GM12878 (cell line): ENCODE measurements around the gene MFN1. TPM values are rescaled to one million over a fixed set of nuclear protein-coding genes. Genes with fewer than 3 reads are reported as not detected.

Experiments used
- ATF3 ChIP-seq: IDR thresholded peaks from 2 replicates; pipeline ENCODE4 v1.6.1; 2011; ENCODE audit warnings: low read depth, mild to moderate bottlenecking, low read length, moderate library complexity, borderline replicate concordance; ENCODE audit errors: extremely low read depth
- CHD4 ChIP-seq: fragments of 200-600 bp; sonication (generic); IDR thresholded peaks from 2 replicates; pipeline ENCODE4 v1.6.1; 2016; ENCODE audit warnings: mild to moderate bottlenecking
- CREB1 ChIP-seq: IDR thresholded peaks from 2 replicates; pipeline ENCODE4 v1.6.1; 2012; ENCODE audit warnings: low read depth, mild to moderate bottlenecking, inconsistent platforms
- E4F1 ChIP-seq: fragments of 450-650 bp; IDR thresholded peaks from 2 replicates; pipeline ENCODE4 v1.6.1; 2018; ENCODE audit warnings: borderline replicate concordance, mild to moderate bottlenecking; ENCODE audit not compliant: partially characterized antibody
- EP300 ChIP-seq, 2 experiments: fragments of 150-350 bp in 1 of 2; IDR thresholded peaks; 2 replicates each; pipeline ENCODE4 v1.6.1; 2011 to 2012; ENCODE audit warnings: low read depth in 2 of 2, low read length in 2 of 2, borderline replicate concordance in 1 of 2, improper control_type of control experiment in 1 of 2, inconsistent platforms in 1 of 2; ENCODE audit not compliant: control insufficient read depth in 1 of 2
- FOXK2 ChIP-seq: fragments of 450-650 bp; IDR thresholded peaks from 2 replicates; pipeline ENCODE4 v1.6.1; 2017; ENCODE audit warnings: mild to moderate bottlenecking, moderate library complexity
- IRF4 ChIP-seq: IDR thresholded peaks from 2 replicates; pipeline ENCODE4 v1.6.1; 2011; ENCODE audit warnings: low read depth, low read length
- KAT2A ChIP-seq: conservative IDR thresholded peaks from 2 replicates; pipeline ENCODE4 v1.6.1; 2011; ENCODE audit warnings: low read depth, low read length; ENCODE audit not compliant: control insufficient read depth
- LARP7 ChIP-seq: fragments of 450-650 bp; IDR thresholded peaks from 2 replicates; pipeline ENCODE4 v1.6.1; 2017; ENCODE audit warnings: mild to moderate bottlenecking
- MAX ChIP-seq: IDR thresholded peaks from 2 replicates; pipeline ENCODE4 v1.6.1; 2012; ENCODE audit warnings: low read depth, low read length, improper control_type of control experiment
- MXI1 ChIP-seq: fragments of 150-350 bp; IDR thresholded peaks from 2 replicates; pipeline ENCODE4 v1.6.1; 2011; ENCODE audit warnings: low read depth, mild to moderate bottlenecking, inconsistent platforms, low read length, improper control_type of control experiment
- NKRF ChIP-seq: fragments of 450-650 bp; conservative IDR thresholded peaks from 2 replicates; pipeline ENCODE4 v1.6.1; 2017; ENCODE audit warnings: mild to moderate bottlenecking, moderate library complexity
- NR2F1 ChIP-seq: fragments of 450-650 bp; conservative IDR thresholded peaks from 2 replicates; pipeline ENCODE4 v1.6.1; 2017; ENCODE audit warnings: mild to moderate bottlenecking
- NRF1 ChIP-seq: conservative IDR thresholded peaks from 2 replicates; pipeline ENCODE4 v1.6.1; 2011; ENCODE audit warnings: mild to moderate bottlenecking, low read depth, low read length, improper control_type of control experiment
- PBX3 ChIP-seq: IDR thresholded peaks from 2 replicates; pipeline ENCODE4 v1.6.1; 2011; ENCODE audit warnings: mild to moderate bottlenecking, low read depth, low read length, moderate library complexity; ENCODE audit not compliant: insufficient replicate concordance
- RELA ChIP-seq: fragments of 450-650 bp; IDR thresholded peaks from 2 replicates; pipeline ENCODE4 v1.8.0; 2014; ENCODE audit warnings: borderline replicate concordance; ENCODE audit not compliant: partially characterized antibody
- SIN3A ChIP-seq: IDR thresholded peaks from 2 replicates; pipeline ENCODE4 v1.6.1; 2012; ENCODE audit warnings: low read depth, low read length, improper control_type of control experiment
- SREBF1 ChIP-seq: IDR thresholded peaks from 2 replicates; pipeline ENCODE4 v1.6.1; 2012; ENCODE audit warnings: mild to moderate bottlenecking, low read length
- TAF1 ChIP-seq: IDR thresholded peaks from 2 replicates; pipeline ENCODE4 v1.6.1; 2011; ENCODE audit warnings: mild to moderate bottlenecking, low read depth, low read length, borderline replicate concordance
- TBL1XR1 ChIP-seq: IDR thresholded peaks from 2 replicates; pipeline ENCODE4 v1.6.1; 2012; ENCODE audit warnings: low read depth, low read length, improper control_type of control experiment
- USF1 ChIP-seq: IDR thresholded peaks from 2 replicates; pipeline ENCODE4 v1.6.1; 2011; ENCODE audit warnings: borderline replicate concordance, low read depth, mild to moderate bottlenecking, moderate library complexity, mixed read lengths, low read length; ENCODE audit not compliant: insufficient read depth; ENCODE audit errors: extremely low read length
- ZSCAN29 ChIP-seq: fragments of 450-650 bp; IDR thresholded peaks from 2 replicates; pipeline ENCODE4 v1.6.1; 2017; ENCODE audit warnings: mild to moderate bottlenecking, moderate library complexity
- polyA plus RNA-seq, 11 experiments: library from polyadenylated mRNA; depleted of rRNA in 4 of 11; unstranded in 6 of 11; stranded (reverse) in 5 of 11; fragments of >200 nt; fragmentation: Nextera tagmentation in 4 of 11; fragmentation: Illumina TruSeq in 1 of 11; extraction: Ambion mirVana in 4 of 11; extraction: Trizol in 1 of 11; gene quantifications; 1 replicate in 1 of 11; 2 replicates in 10 of 11; pipeline versions ENCODE4 v1.2.1 to v1.2.3, GENCODE V29; 2011 to 2016; ENCODE audit warnings: inconsistent platforms in 2 of 11, missing spikeins in 2 of 11, low read depth in 1 of 11
- total RNA-seq, 4 experiments: library from RNA; depleted of rRNA in 3 of 4; stranded (reverse); fragments of >200 nt in 3 of 4; fragmentation: Illumina TruSeq in 1 of 4; extraction: Trizol in 1 of 4; gene quantifications; 2 replicates each; pipeline versions ENCODE4 v1.2.1 to v1.2.3, GENCODE V29; 2013 to 2021

The MFN1 gene
- total and polyA plus RNA-seq, 10 of the 15 experiments (the other 5 are each of a cell fraction or from before 2014, with no cell fraction given) = 14.4 to 120 (median 39.8) TPM

- TF ChIP-seq SIN3A (peak; percentile 60; the same call in 1 of the 2 replicates), USF1 (no peak), CREB1 (no peak; the same call in 1 of the 2 replicates), E4F1 (no peak), NR2F1 (peak; percentile 65; the same call in 1 of the 2 replicates), CHD4 (no peak), IRF4 (no peak), EP300 (IDR thresholded peaks at IDR 0.05; ENCODE audit: borderline replicate concordance in 1 of 2, control insufficient read depth in 1 of 2, low read depth in 2 of 2, low read length in 2 of 2) (no peak), LARP7 (no peak), PBX3 (no peak), TAF1 (peak; percentile 67; the same call in 1 of the 2 replicates), MAX (peak; percentile 25; the same call in 1 of the 2 replicates), ZSCAN29 (no peak), KAT2A (no peak), FOXK2 (no peak), NKRF (peak; percentile 45), NRF1 (no peak), RELA (no peak), MXI1 (0 out of 2 replicates have a peak, but pooled peaks have one; percentile 1), ATF3 (no peak), TBL1XR1 (no peak; the same call in 1 of the 2 replicates), SREBF1 (no peak)
Measured at GRCh38 chr3:179323197-179324110, 24.1 kb upstream of the MFN1 start (continued).
